ENCODE results near the gene PADI3.

DNA sequence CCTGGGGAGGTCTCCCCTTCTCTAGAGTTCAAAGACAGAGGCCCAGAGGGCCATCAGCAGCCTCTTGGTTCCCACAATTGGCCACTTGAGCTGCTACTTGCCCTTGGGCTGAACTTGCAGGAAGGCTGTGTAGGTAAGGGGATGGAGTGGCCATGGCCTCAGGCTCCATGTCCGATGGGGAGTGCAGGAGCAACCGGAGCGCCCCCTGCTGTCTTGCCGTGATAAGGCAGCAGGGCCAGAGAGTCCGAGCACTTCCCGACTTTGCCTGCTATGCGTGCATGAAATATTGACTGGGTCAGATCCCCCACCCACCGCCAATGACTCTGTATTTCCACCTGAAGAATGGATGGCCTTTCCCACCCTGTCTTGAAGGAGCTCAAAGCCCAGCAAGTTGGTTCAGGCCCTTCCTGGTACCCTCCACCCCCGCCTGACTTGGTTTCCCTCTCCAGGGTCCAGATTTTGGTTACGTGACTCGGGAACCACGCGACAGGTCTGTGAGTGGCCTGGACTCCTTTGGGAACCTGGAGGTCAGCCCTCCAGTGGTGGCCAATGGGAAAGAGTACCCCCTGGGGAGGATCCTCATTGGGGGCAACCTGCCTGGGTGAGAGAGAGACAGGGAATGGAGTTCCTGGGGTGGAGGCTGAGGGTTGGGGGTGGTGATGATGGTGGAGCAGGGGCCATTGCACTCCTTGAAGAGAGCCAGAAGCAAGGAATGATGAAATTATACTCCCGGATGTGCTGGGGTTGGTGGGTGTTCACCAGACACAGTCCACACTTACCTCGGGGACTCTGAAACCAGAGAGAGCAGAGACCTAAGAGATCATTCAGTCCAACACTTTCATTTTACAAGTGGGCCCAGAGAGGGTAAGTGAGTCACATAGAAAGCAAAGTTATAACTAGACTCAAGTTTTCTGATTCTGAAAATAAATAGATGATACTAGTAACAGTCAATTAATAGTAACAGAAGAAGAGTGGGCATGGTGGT is 25.6 kb downstream of the PADI3 start:
- TF ChIP-seq, protein P1, sequence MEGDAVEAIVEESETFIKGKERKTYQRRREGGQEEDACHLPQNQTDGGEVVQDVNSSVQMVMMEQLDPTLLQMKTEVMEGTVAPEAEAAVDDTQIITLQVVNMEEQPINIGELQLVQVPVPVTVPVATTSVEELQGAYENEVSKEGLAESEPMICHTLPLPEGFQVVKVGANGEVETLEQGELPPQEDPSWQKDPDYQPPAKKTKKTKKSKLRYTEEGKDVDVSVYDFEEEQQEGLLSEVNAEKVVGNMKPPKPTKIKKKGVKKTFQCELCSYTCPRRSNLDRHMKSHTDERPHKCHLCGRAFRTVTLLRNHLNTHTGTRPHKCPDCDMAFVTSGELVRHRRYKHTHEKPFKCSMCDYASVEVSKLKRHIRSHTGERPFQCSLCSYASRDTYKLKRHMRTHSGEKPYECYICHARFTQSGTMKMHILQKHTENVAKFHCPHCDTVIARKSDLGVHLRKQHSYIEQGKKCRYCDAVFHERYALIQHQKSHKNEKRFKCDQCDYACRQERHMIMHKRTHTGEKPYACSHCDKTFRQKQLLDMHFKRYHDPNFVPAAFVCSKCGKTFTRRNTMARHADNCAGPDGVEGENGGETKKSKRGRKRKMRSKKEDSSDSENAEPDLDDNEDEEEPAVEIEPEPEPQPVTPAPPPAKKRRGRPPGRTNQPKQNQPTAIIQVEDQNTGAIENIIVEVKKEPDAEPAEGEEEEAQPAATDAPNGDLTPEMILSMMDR (IDR thresholded peaks at IDR 0.05) = peak in 2 of 3 experiments; percentile 21 to 54
- no peak for TF ChIP-seq POLR2A (IDR thresholded peaks at IDR 0.05)
